Measurements from ENCODE around the gene MAMDC2. TPM values are rescaled to one million over a fixed set of nuclear protein-coding genes. Genes with fewer than 3 reads are reported as not detected.
A peak's percentile ranks its signal among the peaks of the same experiment; 100 is the strongest.

Gene MAMDC2
- polyA plus RNA-seq, 2 of the 4 experiments (the other 2 are of a cell fraction) = 0.30 to 0.34 TPM

- Histone ChIP-seq H3K4me2 (no peak overlapping the region), H3K9me3 (no peaks in the 10 kb centered on the region), H3K4me3 (no peak overlapping the region), H3K27ac (no peak overlapping the region), H3K4me1 (no peaks in the 10 kb centered on the region)
- 13% methylated on average over 2 of the region's 2 CpGs for WGBS (ENCODE audit: missing lambda C conversion rate)
- ChIA-PET CTCF (interaction anchor here (1.5 to 2.6 kb wide), 2 partner anchors 117 to 257 kb away, joined by 4 to 21 read pairs; no protein-coding TSS in a partner anchor), POLR2A (no interaction called here)
- no peak for DNase-seq (ENCODE audit: low read depth in 1 of 2, low spot score in 1 of 2)
- ATAC-seq = no peak
- FAIRE-seq = no peak
- TF ChIP-seq E2F6 (IDR thresholded peaks at IDR 0.05; ENCODE audit: borderline replicate concordance, low read depth) = no peak
- no peak for TF ChIP-seq CBX8 (IDR thresholded peaks at IDR 0.05)
- TF ChIP-seq ZFP36 (IDR thresholded peaks at IDR 0.05; ENCODE audit: borderline replicate concordance, partially characterized antibody) = no peak
- TF ChIP-seq PBX3 (IDR thresholded peaks at IDR 0.05) = no peak
- TF ChIP-seq NPAS2 (CRISPR knock-in tag; IDR thresholded peaks at IDR 0.05; ENCODE audit: borderline replicate concordance) = no peak
- no peak for TF ChIP-seq MAZ (IDR thresholded peaks at IDR 0.05; ENCODE audit: borderline replicate concordance, low read depth, low read length)
- no peak for TF ChIP-seq KDM5A (IDR thresholded peaks at IDR 0.05)
- TF ChIP-seq POLR2A (IDR thresholded peaks at IDR 0.05; ENCODE audit: low read length) = no peak
- TF ChIP-seq, protein P1, sequence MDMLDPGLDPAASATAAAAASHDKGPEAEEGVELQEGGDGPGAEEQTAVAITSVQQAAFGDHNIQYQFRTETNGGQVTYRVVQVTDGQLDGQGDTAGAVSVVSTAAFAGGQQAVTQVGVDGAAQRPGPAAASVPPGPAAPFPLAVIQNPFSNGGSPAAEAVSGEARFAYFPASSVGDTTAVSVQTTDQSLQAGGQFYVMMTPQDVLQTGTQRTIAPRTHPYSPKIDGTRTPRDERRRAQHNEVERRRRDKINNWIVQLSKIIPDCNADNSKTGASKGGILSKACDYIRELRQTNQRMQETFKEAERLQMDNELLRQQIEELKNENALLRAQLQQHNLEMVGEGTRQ (IDR thresholded peaks at IDR 0.05) = no peak
- no peak for TF ChIP-seq SMC3 (IDR thresholded peaks at IDR 0.05)
- no peak for TF ChIP-seq CEBPB (IDR thresholded peaks at IDR 0.05)
- no peak for TF ChIP-seq TFCP2L1 (CRISPR knock-in tag; IDR thresholded peaks at IDR 0.05)
- TF ChIP-seq NR3C1 (IDR thresholded peaks at IDR 0.05) = no peak
- no peak for TF ChIP-seq HOXB13 (CRISPR knock-in tag; IDR thresholded peaks at IDR 0.05; ENCODE audit: low read depth)
- no peak for TF ChIP-seq EP300 (IDR thresholded peaks at IDR 0.05)
- TF ChIP-seq REST (IDR thresholded peaks at IDR 0.05) = no peak
- TF ChIP-seq MYC (IDR thresholded peaks at IDR 0.05; ENCODE audit: borderline replicate concordance, low read length) = no peak
- TF ChIP-seq, protein P2, sequence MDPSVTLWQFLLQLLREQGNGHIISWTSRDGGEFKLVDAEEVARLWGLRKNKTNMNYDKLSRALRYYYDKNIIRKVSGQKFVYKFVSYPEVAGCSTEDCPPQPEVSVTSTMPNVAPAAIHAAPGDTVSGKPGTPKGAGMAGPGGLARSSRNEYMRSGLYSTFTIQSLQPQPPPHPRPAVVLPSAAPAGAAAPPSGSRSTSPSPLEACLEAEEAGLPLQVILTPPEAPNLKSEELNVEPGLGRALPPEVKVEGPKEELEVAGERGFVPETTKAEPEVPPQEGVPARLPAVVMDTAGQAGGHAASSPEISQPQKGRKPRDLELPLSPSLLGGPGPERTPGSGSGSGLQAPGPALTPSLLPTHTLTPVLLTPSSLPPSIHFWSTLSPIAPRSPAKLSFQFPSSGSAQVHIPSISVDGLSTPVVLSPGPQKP (IDR thresholded peaks at IDR 0.05; ENCODE audit: low read depth, low read length) = no peak
- no peak for TF ChIP-seq TP53 (CRISPR knock-in tag; IDR thresholded peaks at IDR 0.05)
Measured at GRCh38 chr9:70228611-70229010, 185.0 kb downstream of the MAMDC2 start.

GRCh38 chr9:70229026-70229425, 185.4 kb downstream of the MAMDC2 start:
- H3K4me1 ChIP-seq = no peaks in the 10 kb centered on the region
- H3K4me3 ChIP-seq = no peak overlapping the region
- no peak for FAIRE-seq
- DNase-seq (ENCODE audit: low read depth in 1 of 2, low spot score in 1 of 2) = no peak
- CTCF ChIA-PET = interaction anchor here (0.6 to 2.6 kb wide), 10 partner anchors 8 to 352 kb away, joined by 3 to 21 read pairs (median 4); no protein-coding TSS in a partner anchor
- POLR2A ChIA-PET = no interaction called here
- H3K27ac ChIP-seq = no peak overlapping the region
- H3K4me2 ChIP-seq = no peak overlapping the region
- TF ChIP-seq NFE2L2 (conservative IDR thresholded peaks at IDR 0.05; ENCODE audit: low read length) = no peak
- no peak for TF ChIP-seq NR3C1 (IDR thresholded peaks at IDR 0.05)
- no peak for TF ChIP-seq KDM5A (IDR thresholded peaks at IDR 0.05)
- H3K9me3 ChIP-seq = no peaks in the 10 kb centered on the region
- peak in 1 of 2 experiments; percentile 38; a peak in 2 of 6 replicates for ATAC-seq
- 81% methylated on average over 4 of the region's 4 CpGs for WGBS (ENCODE audit: missing lambda C conversion rate)
